ENCODE data around the gene DACH1. TPM values are rescaled to one million over a fixed set of nuclear protein-coding genes. Genes with fewer than 3 reads are reported as not detected.

DACH1 gene
- total RNA-seq, 1 donor from 2014 or later = 2.3 TPM

GRCh38 chr13:71499235-71499634 is 367.8 kb downstream of the DACH1 start:
- DNase-seq (ENCODE audit: low spot score) = no peak

- no peak for DNase-seq (ENCODE audit: low spot score)
Measured at GRCh38 chr13:71493189-71493588, 373.8 kb downstream of the DACH1 start.

GRCh38 chr13:71492346-71492871 is 374.6 kb downstream of the DACH1 start:
- no peak for DNase-seq (ENCODE audit: low spot score)

GRCh38 chr13:71491010-71491409 is 376.0 kb downstream of the DACH1 start:
- no peak for DNase-seq (ENCODE audit: low spot score)

GRCh38 chr13:71489041-71489440 is 378.0 kb downstream of the DACH1 start:
- DNase-seq (ENCODE audit: low spot score) = no peak

- no peak for DNase-seq (ENCODE audit: low spot score)
Measured at GRCh38 chr13:71488201-71488600, 378.8 kb downstream of the DACH1 start.

GRCh38 chr13:71485913-71486312 is 381.1 kb downstream of the DACH1 start:
- no peak for DNase-seq (ENCODE audit: low spot score)

GRCh38 chr13:71483733-71484132 is 383.3 kb downstream of the DACH1 start:
- no peak for DNase-seq (ENCODE audit: low spot score)

GRCh38 chr13:71481501-71481900 is 385.5 kb downstream of the DACH1 start:
- DNase-seq (ENCODE audit: low spot score) = no peak

- DNase-seq (ENCODE audit: low spot score) = no peak
Measured at GRCh38 chr13:71481046-71481445, 386.0 kb downstream of the DACH1 start.

- DNase-seq (ENCODE audit: low spot score) = no peak
Measured at GRCh38 chr13:71477735-71478134, 389.3 kb downstream of the DACH1 start.

- DNase-seq (ENCODE audit: low spot score) = no peak
Measured at GRCh38 chr13:71474936-71475335, 392.1 kb downstream of the DACH1 start.

GRCh38 chr13:71469626-71470025 is 397.4 kb downstream of the DACH1 start:
- DNase-seq (ENCODE audit: low spot score) = no peak

GRCh38 chr13:71464686-71465085 is 402.3 kb downstream of the DACH1 start:
- DNase-seq (ENCODE audit: low spot score) = no peak

GRCh38 chr13:71461892-71462291 is 405.1 kb downstream of the DACH1 start:
- no peak for DNase-seq (ENCODE audit: low spot score)

- DNase-seq (ENCODE audit: low spot score) = no peak
Measured at GRCh38 chr13:71460211-71460610, 406.8 kb downstream of the DACH1 start.

- DNase-seq (ENCODE audit: low spot score) = no peak
Measured at GRCh38 chr13:71459708-71460107, 407.3 kb downstream of the DACH1 start.

- no peak for DNase-seq (ENCODE audit: low spot score)
Measured at GRCh38 chr13:71457645-71458044, 409.4 kb downstream of the DACH1 start.

GRCh38 chr13:71456136-71456535 is 410.9 kb downstream of the DACH1 start:
- DNase-seq (ENCODE audit: low spot score) = no peak

GRCh38 chr13:71454509-71454908 is 412.5 kb downstream of the DACH1 start:
- DNase-seq (ENCODE audit: low spot score) = no peak

- DNase-seq (ENCODE audit: low spot score) = no peak
Measured at GRCh38 chr13:71448080-71448630, 418.8 kb downstream of the DACH1 start.

GRCh38 chr13:71437704-71438103 is 429.3 kb downstream of the DACH1 start:
- no peak for DNase-seq (ENCODE audit: low spot score)

GRCh38 chr13:71430681-71431080 is 436.3 kb downstream of the DACH1 start:
- no peak for DNase-seq (ENCODE audit: low spot score)

- no peak for DNase-seq (ENCODE audit: low spot score)
Measured at GRCh38 chr13:71417205-71417604, 449.8 kb downstream of the DACH1 start.
